Suprapubic skin (tissue), 4 donors: Measurements from ENCODE around the gene EMILIN1.

Experiments
- CTCF ChIP-seq, 2 donors: fragments of 200-600 bp in 1 of 2; fragments of 450-650 bp in 1 of 2; sonication (generic) in 1 of 2; IDR thresholded peaks; one replicate each; pipeline ENCODE4 v1.5.1; 2016 to 2019; ENCODE audit warnings: antibody characterized with exemption in 2 of 2, mild to moderate bottlenecking in 1 of 2, moderate library complexity in 1 of 2
- POLR2A ChIP-seq, 2 donors: fragments of 450-650 bp; IDR thresholded peaks; one replicate each; pipeline ENCODE4 v1.6.1; 2017; ENCODE audit warnings: antibody characterized with exemption in 2 of 2, mild to moderate bottlenecking in 2 of 2, moderate library complexity in 2 of 2
- POLR2AphosphoS5 ChIP-seq, 3 donors: sonication (generic); formaldehyde crosslinking; IDR thresholded peaks; one replicate each; pipeline ENCODE4 v1.6.1; 2017; ENCODE audit warnings: antibody characterized with exemption in 3 of 3

- TF ChIP-seq CTCF (IDR thresholded peaks at IDR 0.05) (no peak), POLR2A (IDR thresholded peaks at IDR 0.05) (no peak), POLR2AphosphoS5 (IDR thresholded peaks at IDR 0.05) (no peak)
Observed at GRCh38 chr2:27060323-27060722, 18.1 kb upstream of the EMILIN1 start.
